HepG2 (cell line): ENCODE measurements around the gene OSBPL10. TPM values are rescaled to one million over a fixed set of nuclear protein-coding genes. Genes with fewer than 3 reads are reported as not detected.

Source experiments
- ATAC-seq: fragments of 200-7000 bp; cut with Tn5 transposase; 3 replicates; pipeline ENCODE4 v1.9.1; 2020; ENCODE audit warnings: mild to moderate bottlenecking, moderate library complexity
- BruUV-seq: library from RNA; stranded (reverse); fragments of 400-500 nt; replicated peaks from 2 replicates; lab custom pipeline; 2021; lab: Mats Ljungman, UMichigan
- CTCF ChIA-PET: fragments of 300-600 bp; formaldehyde crosslinking; extraction: SDS; loops from one replicate; lab custom pipeline; 2021; ENCODE audit warnings: low total read pairs, inconsistent platforms, low intra/inter-chr PET ratio; lab: Yijun Ruan, JAX
- POLR2A ChIA-PET: fragments of 350-600 bp; sonication (Branson Sonifier 250); formaldehyde crosslinking; loops from one replicate; lab custom pipeline; 2020; ENCODE audit warnings: antibody characterized with exemption, inconsistent platforms; lab: Yijun Ruan, JAX
- DNase-seq: peaks from one replicate; pipeline ENCODE4 v3.0.0-alpha.2; 2015; ENCODE audit warnings: low spot score
- FAIRE-seq: peaks from 3 replicates; lab custom pipeline; 2011; peaks lifted over from hg19 to GRCh38; lab: Jason Lieb, UNC
- H2AFZ ChIP-seq: one replicate; pipeline ENCODE4 v1.6.1; 2011; ENCODE audit warnings: low read length, inconsistent platforms
- H3K27ac ChIP-seq: fragments of 300-600 bp; 3 replicates; pipeline ENCODE4 v1.8.0; 2011; ENCODE audit warnings: mixed run types, mild to moderate bottlenecking, mixed read lengths, low read length, inconsistent platforms; ENCODE audit not compliant: insufficient read depth; ENCODE audit errors: extremely low read length
- H3K27me3 ChIP-seq, 2 experiments: fragments of 200-600 bp in 1 of 2; 2 replicates in 1 of 2; 3 replicates in 1 of 2; pipeline versions ENCODE4 v1.6.0 to v1.8.0; 2011; ENCODE audit warnings: low read length in 2 of 2, mild to moderate bottlenecking in 2 of 2, moderate library complexity in 2 of 2, inconsistent platforms in 1 of 2; ENCODE audit not compliant: insufficient read depth in 2 of 2, control insufficient read depth in 1 of 2
- H3K36me3 ChIP-seq, 2 experiments: fragments of 200-600 bp in 1 of 2; replicated peaks in 1 of 2; 2 replicates in 1 of 2; 3 replicates in 1 of 2; pipeline versions ENCODE4 v1.5.1 to v1.8.0; 2011; ENCODE audit warnings: low read length in 2 of 2, inconsistent platforms in 1 of 2; ENCODE audit not compliant: insufficient read depth in 2 of 2, control insufficient read depth in 1 of 2
- H3K4me1 ChIP-seq: 2 replicates; pipeline ENCODE4 v1.5.1; 2012; ENCODE audit warnings: low read length, inconsistent platforms; ENCODE audit not compliant: insufficient read depth
- H3K4me2 ChIP-seq: 2 replicates; pipeline ENCODE4 v1.6.0; 2011; ENCODE audit warnings: low read depth, low read length, inconsistent platforms
- H3K4me3 ChIP-seq, 3 experiments: fragments of 200-600 bp in 1 of 3; sonication (generic), shearing (Covaris generic) in 1 of 3; replicated peaks in 1 of 3; 2 replicates each; pipeline ENCODE4 v1.5.1; 2011 to 2016; ENCODE audit warnings: low read length in 3 of 3, inconsistent platforms in 2 of 3, low read depth in 2 of 3, mild to moderate bottlenecking in 2 of 3, control low read depth in 1 of 3, mixed read lengths in 1 of 3; ENCODE audit not compliant: insufficient read depth in 1 of 3
- H3K79me2 ChIP-seq: one replicate; pipeline ENCODE4 v1.6.1; 2011; ENCODE audit warnings: low read length, inconsistent platforms; ENCODE audit not compliant: insufficient read depth
- H3K9ac ChIP-seq: 2 replicates; pipeline ENCODE4 v1.6.0; 2011; ENCODE audit warnings: mild to moderate bottlenecking, low read depth, low read length, inconsistent platforms; ENCODE audit not compliant: insufficient read depth
- H3K9me3 ChIP-seq: 2 replicates; pipeline ENCODE4 v1.5.1; 2012; ENCODE audit warnings: mild to moderate bottlenecking, low read length
- H4K20me1 ChIP-seq: 2 replicates; pipeline ENCODE4 v1.6.0; 2011; ENCODE audit warnings: inconsistent platforms, mild to moderate bottlenecking, low read length, moderate library complexity; ENCODE audit not compliant: insufficient read depth
- CENPX ChIP-seq: sonication (generic); formaldehyde crosslinking; IDR thresholded peaks from 2 replicates; pipeline ENCODE4 v1.9.0; 2021; ENCODE audit warnings: mild to moderate bottlenecking, missing genetic modification reagents, moderate library complexity
- CSRNP1 ChIP-seq: sonication (generic); formaldehyde crosslinking; IDR thresholded peaks from 2 replicates; pipeline ENCODE4 v1.8.1; 2023; ENCODE audit warnings: mild to moderate bottlenecking, missing genetic modification reagents
- FOXP1 ChIP-seq, 2 experiments: fragments of 450-650 bp in 1 of 2; IDR thresholded peaks; 2 replicates each; pipeline ENCODE4 v1.6.1; 2017 to 2018; ENCODE audit warnings: antibody characterized with exemption in 1 of 2
- HNRNPLL ChIP-seq: fragments of 200-400 bp; formaldehyde crosslinking; IDR thresholded peaks from 2 replicates; pipeline ENCODE4 v1.6.1; 2017; ENCODE audit warnings: mild to moderate bottlenecking, low read depth, low read length; ENCODE audit not compliant: poor library complexity, severe bottlenecking
- ISX ChIP-seq: sonication (generic); formaldehyde crosslinking; conservative IDR thresholded peaks from 2 replicates; pipeline ENCODE4 v1.5.0; 2020; ENCODE audit warnings: missing genetic modification reagents
- MATR3 ChIP-seq: sonication (generic); formaldehyde crosslinking; IDR thresholded peaks from 2 replicates; pipeline ENCODE4 v1.4.0; 2020; ENCODE audit warnings: missing genetic modification reagents
- NFKBIZ ChIP-seq: IDR thresholded peaks from 2 replicates; pipeline ENCODE4 v1.6.1; 2018; ENCODE audit warnings: missing genetic modification reagents, missing compliant biosample characterization
- PAWR ChIP-seq: sonication (generic); formaldehyde crosslinking; IDR thresholded peaks from 2 replicates; pipeline ENCODE4 v1.4.0; 2020; ENCODE audit warnings: missing genetic modification reagents, mild to moderate bottlenecking, borderline replicate concordance
- PREB ChIP-seq: sonication (generic); formaldehyde crosslinking; IDR thresholded peaks from 2 replicates; pipeline ENCODE4 v1.4.0; 2020; ENCODE audit warnings: missing genetic modification reagents
- TCF12 ChIP-seq, 2 experiments: fragments of 450-650 bp in 1 of 2; sonication (generic) in 1 of 2; formaldehyde crosslinking in 1 of 2; IDR thresholded peaks; 2 replicates each; pipeline versions ENCODE4 v1.6.1 to v1.8.0; 2017 to 2022; ENCODE audit warnings: antibody characterized with exemption in 1 of 2, mild to moderate bottlenecking in 1 of 2, missing genetic modification reagents in 1 of 2, moderate library complexity in 1 of 2
- WIZ ChIP-seq: sonication (generic); formaldehyde crosslinking; IDR thresholded peaks from 2 replicates; pipeline ENCODE4 v1.5.1; 2020; ENCODE audit warnings: mild to moderate bottlenecking, missing genetic modification reagents
- ZNF180 ChIP-seq: sonication (generic); formaldehyde crosslinking; IDR thresholded peaks from 2 replicates; pipeline ENCODE4 v1.4.0; 2020; ENCODE audit warnings: low read depth, missing genetic modification reagents, borderline replicate concordance
- ZNF235 ChIP-seq: sonication (generic); formaldehyde crosslinking; IDR thresholded peaks from 2 replicates; pipeline ENCODE4 v1.8.1; 2023; ENCODE audit warnings: mild to moderate bottlenecking, missing genetic modification reagents, borderline replicate concordance
- ZNF326 ChIP-seq: sonication (generic); formaldehyde crosslinking; IDR thresholded peaks from 2 replicates; pipeline ENCODE4 v1.4.0; 2020; ENCODE audit warnings: missing genetic modification reagents, borderline replicate concordance
- ZNF333 ChIP-seq: sonication (generic); formaldehyde crosslinking; IDR thresholded peaks from 2 replicates; pipeline ENCODE4 v1.4.0; 2020; ENCODE audit warnings: mild to moderate bottlenecking, missing genetic modification reagents, borderline replicate concordance
- ZNF34 ChIP-seq: sonication (generic); formaldehyde crosslinking; IDR thresholded peaks from 2 replicates; pipeline ENCODE4 v1.4.0; 2020; ENCODE audit warnings: mild to moderate bottlenecking, missing genetic modification reagents, borderline replicate concordance
- ZNF343 ChIP-seq: sonication (generic); formaldehyde crosslinking; IDR thresholded peaks from 2 replicates; pipeline ENCODE4 v1.4.0; 2020; ENCODE audit warnings: mild to moderate bottlenecking, missing genetic modification reagents
- ZNF383 ChIP-seq: sonication (generic); formaldehyde crosslinking; IDR thresholded peaks from 2 replicates; pipeline ENCODE4 v1.4.0; 2020; ENCODE audit warnings: missing genetic modification reagents, mild to moderate bottlenecking, borderline replicate concordance
- ZNF430 ChIP-seq: sonication (generic); formaldehyde crosslinking; IDR thresholded peaks from 2 replicates; pipeline ENCODE4 v1.9.0; 2021; ENCODE audit warnings: mild to moderate bottlenecking, missing genetic modification reagents
- WGBS: methylation state at CpG from one replicate; pipeline ENCODE4 v1.1.6; 2017; ENCODE audit warnings: low lambda C conversion rate; 5-methylcytosine and 5-hydroxymethylcytosine counted together
- in situ Hi-C: cut with HindIII; loops from 2 replicates; pipeline ENCODE4 v1.10.0; 2017; ENCODE audit warnings: low pct_unique_long_range_greater_than_20kb; ENCODE audit not compliant: extremely low pct_ligation_motif_present
- intact Hi-C: fragments of 100-400 bp; cut with micrococcal nuclease; formaldehyde crosslinking; loops from one replicate; pipeline ENCODE4 v1.10.0; 2022; ENCODE audit not compliant: unreplicated experiment
- polyA plus RNA-seq, 8 experiments: library from polyadenylated mRNA; depleted of rRNA in 3 of 8; stranded (reverse) in 7 of 8; unstranded in 1 of 8; fragments of >200 nt; fragmentation: Illumina TruSeq in 4 of 8; extraction: Trizol in 4 of 8; gene quantifications; 2 replicates each; pipeline versions ENCODE4 v1.2.1 to v1.2.3, GENCODE V29; 2011 to 2016; ENCODE audit warnings: low read depth in 4 of 8, missing spikeins in 1 of 8, mixed read lengths in 1 of 8; ENCODE audit not compliant: insufficient read depth in 1 of 8
- total RNA-seq, 5 experiments: library from RNA; depleted of rRNA; stranded (reverse); fragments of >200 nt; fragmentation: Illumina TruSeq; extraction: Trizol; gene quantifications; 2 replicates each; pipeline ENCODE4 v1.2.3, GENCODE V29; 2016; ENCODE audit warnings: low read depth in 1 of 5

OSBPL10 gene
- total and polyA plus RNA-seq, 2 of the 13 experiments (the other 11 are each of a cell fraction or from before 2014, with no cell fraction given) = 10.3 to 28.6 TPM

- 87% methylated on average over 5 of the region's 5 CpGs for WGBS
- intact Hi-C loops = no loop called here
- no peak for FAIRE-seq
- no peaks in the 10 kb centered on the region for H3K9me3 ChIP-seq
- no peak for TF ChIP-seq CENPX (CRISPR knock-in tag)
- no peak for TF ChIP-seq ZNF383
- no peak for TF ChIP-seq ZNF430 (CRISPR knock-in tag)
- no peak for TF ChIP-seq WIZ (CRISPR knock-in tag)
- no peak for TF ChIP-seq HNRNPLL
- no peak for TF ChIP-seq PREB (CRISPR knock-in tag)
- TF ChIP-seq ZNF343 = no peak
- TF ChIP-seq MATR3 (CRISPR knock-in tag) = no peak
- TF ChIP-seq ZNF34 (CRISPR knock-in tag) = no peak
- TF ChIP-seq ZNF235 (CRISPR knock-in tag) = no peak
- no peak for TF ChIP-seq TCF12 (IDR thresholded peaks at IDR 0.05)
- no peak for TF ChIP-seq TCF12 (CRISPR knock-in tag; IDR thresholded peaks at IDR 0.05)
- TF ChIP-seq ISX (CRISPR knock-in tag) = no peak
- TF ChIP-seq FOXP1 (IDR thresholded peaks at IDR 0.05) = no peak
- TF ChIP-seq FOXP1 (CRISPR knock-in tag; IDR thresholded peaks at IDR 0.05) = no peak
- no peak for TF ChIP-seq ZNF326 (CRISPR knock-in tag)
- TF ChIP-seq CSRNP1 = no peak
- no peak for TF ChIP-seq PAWR
- TF ChIP-seq NFKBIZ (CRISPR knock-in tag) = no peak
- no peak for TF ChIP-seq ZNF180
- no peak for TF ChIP-seq ZNF333 (CRISPR knock-in tag)
- H3K4me3 ChIP-seq = no peak overlapping the region
- H4K20me1 ChIP-seq = no peaks in the 10 kb centered on the region
- no peak for DNase-seq
- H3K36me3 ChIP-seq = peaks cover 9 to 15% of the 10 kb centered on the region in 2 experiments; a peak in 3 of 5 replicates
- H3K4me2 ChIP-seq = no peak overlapping the region
- H3K27me3 ChIP-seq = no peaks in the 10 kb centered on the region
- CTCF ChIA-PET = no interaction called here
- in situ Hi-C loops = no loop called here
- H3K79me2 ChIP-seq = no peaks in the 10 kb centered on the region
- no peak overlapping the region for H2AFZ ChIP-seq
- no peak for ATAC-seq
- no peak overlapping the region for H3K27ac ChIP-seq
- no peak overlapping the region for H3K9ac ChIP-seq
- POLR2A ChIA-PET = no interaction called here
- no TSS peak for BruUV-seq
- peaks cover 8% of the 10 kb centered on the region for H3K4me1 ChIP-seq
Measured at GRCh38 chr3:31748933-31749295, 232.1 kb downstream of the OSBPL10 start.
